Measurements from ENCODE around the gene CCDC92B.

The CCDC92B gene

DNA sequence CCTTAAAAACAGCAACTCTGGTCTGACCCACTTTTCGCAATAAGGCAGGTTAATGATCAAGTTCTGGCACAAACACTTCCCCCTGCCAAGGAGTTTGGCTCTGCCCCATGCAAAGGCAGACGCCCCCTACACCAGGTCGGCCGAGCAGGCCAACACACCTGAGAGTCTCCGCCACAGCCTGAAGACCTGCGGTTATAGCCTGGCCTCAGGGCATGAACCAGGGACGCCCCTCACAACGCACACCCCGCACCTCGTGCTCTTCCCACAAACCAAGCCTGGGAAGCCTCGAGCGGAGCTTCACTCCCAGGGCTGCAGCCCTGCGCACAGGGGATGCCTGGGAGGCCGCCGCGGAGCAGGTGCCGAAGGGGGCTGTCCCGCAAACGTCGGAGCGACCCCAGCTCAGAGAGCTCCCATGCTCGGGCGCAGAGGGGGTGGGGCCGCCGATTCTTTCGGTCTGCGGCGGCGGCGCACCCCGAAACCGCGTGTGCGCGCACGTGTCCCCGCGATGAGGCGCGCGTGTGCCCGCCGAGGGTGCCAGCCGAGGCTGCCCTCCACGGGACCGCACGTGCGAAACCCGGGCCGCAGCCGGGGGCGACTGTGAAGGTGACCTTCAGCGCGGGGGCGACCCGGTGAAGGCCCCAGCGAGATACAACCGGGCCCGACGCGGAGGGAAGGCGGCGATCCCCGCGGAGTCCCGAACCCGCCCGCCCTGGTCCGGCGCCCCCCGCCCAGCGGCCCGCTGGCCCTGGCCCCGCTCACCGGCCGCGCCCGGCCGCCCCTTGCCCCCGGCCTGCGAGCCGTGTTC is 38.4 kb downstream of the CCDC92B start (continued):
- TF ChIP-seq CSDC2 (CRISPR knock-in tag; IDR thresholded peaks at IDR 0.05) = no peak

DNA sequence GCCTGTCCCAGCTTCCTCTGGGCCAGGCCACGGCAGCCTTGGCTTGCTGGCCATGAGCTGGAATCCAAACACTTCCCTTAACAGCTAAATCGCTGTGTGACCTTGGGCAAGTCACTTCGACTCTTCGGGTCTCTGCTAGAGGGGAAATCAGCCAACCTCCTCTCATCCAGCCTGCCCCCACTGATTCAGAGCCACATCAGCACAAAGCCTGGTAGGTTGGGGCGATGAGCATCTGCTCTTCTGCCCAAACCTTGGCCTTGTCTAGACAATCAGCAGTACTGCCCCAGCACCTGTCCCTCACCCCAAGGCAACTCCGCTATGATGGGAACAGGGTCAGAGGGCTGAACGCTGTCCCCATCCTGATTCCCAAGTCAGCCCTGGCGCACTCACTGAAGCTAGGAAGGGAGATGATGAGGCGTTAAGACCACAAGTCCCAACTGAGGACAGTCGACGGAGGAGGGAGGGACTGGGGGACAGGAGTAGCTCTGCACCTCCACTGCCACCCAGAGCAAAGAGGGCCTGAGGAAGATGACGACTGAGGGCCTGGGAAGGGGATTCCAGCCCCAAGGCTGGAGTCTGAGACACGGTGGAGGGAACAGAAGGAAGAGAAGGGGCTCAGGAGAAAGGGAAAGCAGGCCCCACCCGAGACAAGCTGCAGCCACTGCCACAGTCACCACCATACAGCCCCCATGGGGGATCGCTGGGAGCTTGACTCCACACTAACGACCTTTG is 39.2 kb downstream of the CCDC92B start:
- TF ChIP-seq PATZ1 (CRISPR knock-in tag; IDR thresholded peaks at IDR 0.05; ENCODE audit: borderline replicate concordance) (no peak), TCF4 (CRISPR knock-in tag; IDR thresholded peaks at IDR 0.05; ENCODE audit: borderline replicate concordance) (no peak), ZNF8 (CRISPR knock-in tag; IDR thresholded peaks at IDR 0.05) (no peak), PPARA (CRISPR knock-in tag; IDR thresholded peaks at IDR 0.05; ENCODE audit: borderline replicate concordance) (no peak), ZFP3 (CRISPR knock-in tag; IDR thresholded peaks at IDR 0.05) (no peak), TSHZ2 (CRISPR knock-in tag; IDR thresholded peaks at IDR 0.05) (no peak), ZNF70 (CRISPR knock-in tag; IDR thresholded peaks at IDR 0.05) (no peak), OSR1 (CRISPR knock-in tag; IDR thresholded peaks at IDR 0.05) (no peak), ISL1 (CRISPR knock-in tag; IDR thresholded peaks at IDR 0.05) (no peak), ZNF565 (CRISPR knock-in tag; conservative IDR thresholded peaks at IDR 0.05; ENCODE audit: low read depth) (no peak), CSDC2 (CRISPR knock-in tag; IDR thresholded peaks at IDR 0.05) (no peak), BACH2 (CRISPR knock-in tag; IDR thresholded peaks at IDR 0.05; ENCODE audit: borderline replicate concordance) (no peak), SNAI2 (CRISPR knock-in tag; IDR thresholded peaks at IDR 0.05) (no peak), ARNTL (CRISPR knock-in tag; IDR thresholded peaks at IDR 0.05; ENCODE audit: borderline replicate concordance, low read depth) (no peak), ESRRG (CRISPR knock-in tag; IDR thresholded peaks at IDR 0.05) (no peak), RARB (CRISPR knock-in tag; IDR thresholded peaks at IDR 0.05) (no peak), ZFP30 (CRISPR knock-in tag; IDR thresholded peaks at IDR 0.05) (no peak), TOX (CRISPR knock-in tag; IDR thresholded peaks at IDR 0.05; ENCODE audit: borderline replicate concordance) (no peak)
- TF ChIP-seq, protein P1, sequence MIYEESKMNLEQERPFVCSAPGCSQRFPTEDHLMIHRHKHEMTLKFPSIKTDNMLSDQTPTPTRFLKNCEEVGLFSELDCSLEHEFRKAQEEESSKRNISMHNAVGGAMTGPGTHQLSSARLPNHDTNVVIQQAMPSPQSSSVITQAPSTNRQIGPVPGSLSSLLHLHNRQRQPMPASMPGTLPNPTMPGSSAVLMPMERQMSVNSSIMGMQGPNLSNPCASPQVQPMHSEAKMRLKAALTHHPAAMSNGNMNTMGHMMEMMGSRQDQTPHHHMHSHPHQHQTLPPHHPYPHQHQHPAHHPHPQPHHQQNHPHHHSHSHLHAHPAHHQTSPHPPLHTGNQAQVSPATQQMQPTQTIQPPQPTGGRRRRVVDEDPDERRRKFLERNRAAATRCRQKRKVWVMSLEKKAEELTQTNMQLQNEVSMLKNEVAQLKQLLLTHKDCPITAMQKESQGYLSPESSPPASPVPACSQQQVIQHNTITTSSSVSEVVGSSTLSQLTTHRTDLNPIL (CRISPR knock-in tag; IDR thresholded peaks at IDR 0.05; ENCODE audit: low read depth) = no peak
- TF ChIP-seq, protein P2, sequence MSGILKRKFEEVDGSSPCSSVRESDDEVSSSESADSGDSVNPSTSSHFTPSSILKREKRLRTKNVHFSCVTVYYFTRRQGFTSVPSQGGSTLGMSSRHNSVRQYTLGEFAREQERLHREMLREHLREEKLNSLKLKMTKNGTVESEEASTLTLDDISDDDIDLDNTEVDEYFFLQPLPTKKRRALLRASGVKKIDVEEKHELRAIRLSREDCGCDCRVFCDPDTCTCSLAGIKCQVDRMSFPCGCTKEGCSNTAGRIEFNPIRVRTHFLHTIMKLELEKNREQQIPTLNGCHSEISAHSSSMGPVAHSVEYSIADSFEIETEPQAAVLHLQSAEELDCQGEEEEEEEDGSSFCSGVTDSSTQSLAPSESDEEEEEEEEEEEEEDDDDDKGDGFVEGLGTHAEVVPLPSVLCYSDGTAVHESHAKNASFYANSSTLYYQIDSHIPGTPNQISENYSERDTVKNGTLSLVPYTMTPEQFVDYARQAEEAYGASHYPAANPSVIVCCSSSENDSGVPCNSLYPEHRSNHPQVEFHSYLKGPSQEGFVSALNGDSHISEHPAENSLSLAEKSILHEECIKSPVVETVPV (CRISPR knock-in tag; IDR thresholded peaks at IDR 0.05) = no peak
- no peak for ATAC-seq

DNA sequence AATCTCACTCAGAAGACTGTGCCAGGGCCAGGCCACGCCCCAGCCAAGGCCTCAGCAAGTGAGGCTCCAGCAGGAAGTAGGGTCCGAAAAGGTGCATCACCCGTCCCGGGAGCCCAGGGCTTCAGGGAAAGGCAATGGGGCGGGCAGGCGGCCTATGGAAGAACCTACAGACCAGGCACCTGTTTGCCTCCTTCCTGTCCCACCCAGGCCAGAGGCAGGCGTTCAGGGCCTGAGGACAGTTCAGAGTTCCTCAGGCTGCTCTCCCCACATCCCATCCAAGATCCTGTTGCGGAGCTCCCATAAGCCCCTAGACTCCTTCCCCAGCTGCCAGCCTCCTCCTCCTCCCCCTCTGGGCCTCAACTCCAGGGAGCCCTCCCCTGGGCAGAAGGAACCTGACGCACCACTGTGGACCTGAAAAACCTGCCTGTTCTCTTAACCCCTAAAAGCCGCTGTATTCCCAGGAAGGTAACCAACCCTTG is 40.2 kb downstream of the CCDC92B start:
- no peak for TF ChIP-seq ISL1 (CRISPR knock-in tag; IDR thresholded peaks at IDR 0.05)
- TF ChIP-seq ARNTL (CRISPR knock-in tag; IDR thresholded peaks at IDR 0.05; ENCODE audit: borderline replicate concordance, low read depth) = no peak
- no peak for TF ChIP-seq ZNF70 (CRISPR knock-in tag; IDR thresholded peaks at IDR 0.05)
- no peak for TF ChIP-seq POU6F1 (CRISPR knock-in tag; IDR thresholded peaks at IDR 0.05; ENCODE audit: borderline replicate concordance, low read depth)
- TF ChIP-seq, protein P2 (CRISPR knock-in tag; IDR thresholded peaks at IDR 0.05) = no peak
- TF ChIP-seq OSR1 (CRISPR knock-in tag; IDR thresholded peaks at IDR 0.05) = no peak
- no peak for TF ChIP-seq ZNF8 (CRISPR knock-in tag; IDR thresholded peaks at IDR 0.05)
- TF ChIP-seq PATZ1 (CRISPR knock-in tag; IDR thresholded peaks at IDR 0.05; ENCODE audit: borderline replicate concordance) = no peak
- TF ChIP-seq ZC3H10 (CRISPR knock-in tag; IDR thresholded peaks at IDR 0.05) = no peak
- TF ChIP-seq SNAI2 (CRISPR knock-in tag; IDR thresholded peaks at IDR 0.05) = no peak
- no peak for ATAC-seq

Measured in SK-N-SH treated with all-trans-retinoic acid at 6 μM for 48 hours (cell line).